A549 treated with Mapracorat at 1 μM for 4 hours (cell line): ENCODE data around the gene NDUFA8. TPM values are rescaled to one million over a fixed set of nuclear protein-coding genes. Genes with fewer than 3 reads are reported as not detected.

Experiments used
- total RNA-seq: library from RNA; stranded (reverse); fragments of 200-300 nt; extraction: Qiagen RNA extraction; gene quantifications from 5 replicates; pipeline ENCODE4 v1.2.3, GENCODE V29; 2022

Gene NDUFA8
- total RNA-seq: 101 to 119 TPM (median 113 TPM) in 5 replicates

GRCh38 chr9:122159026-122159924, at the start of gene NDUFA8, which contains the start of gene MORN5:
Gene NDUFA8, minus strand, starts transcription at chr9:122159779. Its CDS starts 102 bp downstream, at chr9:122159677.
Gene MORN5, plus strand, starts transcription at chr9:122159908. Its CDS starts 65 bp downstream, at chr9:122159973.

Other genes with a start within 250 kb of the NDUFA8 start
- 2.9 to 5.3 TPM (median 4.6 TPM) in 5 replicates for gene TTLL11, start 66.5 kb downstream of the NDUFA8 start, total RNA-seq
- not detected in 5 replicates for gene MORN5, start 129 bp upstream of the NDUFA8 start, total RNA-seq
- 1.9 to 2.4 TPM (median 2.1 TPM) in 5 replicates for gene LHX6, start 69.2 kb upstream of the NDUFA8 start, total RNA-seq
- 18.1 to 23.5 TPM (median 21.7 TPM) in 5 replicates for gene RBM18, start 105.1 kb upstream of the NDUFA8 start, total RNA-seq
- 62.3 to 76.7 TPM (median 66.0 TPM) in 5 replicates for gene MRRF, start 105.1 kb upstream of the NDUFA8 start, total RNA-seq
- 1.5 to 2.1 TPM (median 1.7 TPM) in 5 replicates for gene PTGS1, start 211.2 kb upstream of the NDUFA8 start, total RNA-seq